Cardiac muscle cell (in vitro differentiated cells and primary cell): Measurements from ENCODE around the gene ROR2. TPM values are rescaled to one million over a fixed set of nuclear protein-coding genes. Genes with fewer than 3 reads are reported as not detected.

Experiments
- DNase-seq, 2 donors: peaks; one replicate each; pipeline versions ENCODE4 v3.0.0 to v3.0.0-alpha.2; 2010 to 2017; ENCODE audit warnings: low read depth in 1 of 2, low spot score in 1 of 2
- H3K27ac ChIP-seq: fragments of 200-600 bp; sonication (generic); 2 replicates; pipeline ENCODE4 v1.5.1; 2016
- H3K27me3 ChIP-seq: fragments of 200-600 bp; sonication (generic); 2 replicates; pipeline ENCODE4 v1.6.0; 2016; ENCODE audit warnings: control low read depth
- H3K36me3 ChIP-seq: fragments of 200-600 bp; sonication (generic); 2 replicates; pipeline ENCODE4 v1.5.1; 2016; ENCODE audit warnings: control low read depth
- H3K4me1 ChIP-seq: fragments of 200-600 bp; sonication (generic); 2 replicates; pipeline ENCODE4 v1.8.1; 2017; ENCODE audit warnings: low read depth, mild to moderate bottlenecking, mixed run types
- H3K4me3 ChIP-seq: fragments of 200-600 bp; sonication (generic); 2 replicates; pipeline ENCODE4 v1.5.1; 2016; ENCODE audit warnings: mild to moderate bottlenecking
- H3K9me3 ChIP-seq: fragments of 200-600 bp; sonication (generic); 2 replicates; pipeline ENCODE4 v1.5.1; 2017; ENCODE audit warnings: low read depth, mild to moderate bottlenecking, control low read depth
- polyA plus RNA-seq: library from polyadenylated mRNA; unstranded; fragments of >200 nt; fragmentation: Nextera tagmentation; extraction: Ambion mirVana; gene quantifications from 2 replicates; pipeline ENCODE4 v1.2.1, GENCODE V29; 2016
- total RNA-seq: library from RNA; depleted of rRNA; stranded (reverse); fragments of >200 nt; gene quantifications from 2 replicates; pipeline ENCODE4 v1.2.3, GENCODE V29; 2016
- TF ChIP-seq, protein P1 (sequence below): IDR thresholded peaks from 2 replicates; pipeline ENCODE4 v1.5.1; 2012; ENCODE audit warnings: low read depth, mild to moderate bottlenecking, low read length

The ROR2 gene
- total and polyA plus RNA-seq, 2 experiments from 2014 or later, result 21.5 to 38.6 TPM

DNA sequence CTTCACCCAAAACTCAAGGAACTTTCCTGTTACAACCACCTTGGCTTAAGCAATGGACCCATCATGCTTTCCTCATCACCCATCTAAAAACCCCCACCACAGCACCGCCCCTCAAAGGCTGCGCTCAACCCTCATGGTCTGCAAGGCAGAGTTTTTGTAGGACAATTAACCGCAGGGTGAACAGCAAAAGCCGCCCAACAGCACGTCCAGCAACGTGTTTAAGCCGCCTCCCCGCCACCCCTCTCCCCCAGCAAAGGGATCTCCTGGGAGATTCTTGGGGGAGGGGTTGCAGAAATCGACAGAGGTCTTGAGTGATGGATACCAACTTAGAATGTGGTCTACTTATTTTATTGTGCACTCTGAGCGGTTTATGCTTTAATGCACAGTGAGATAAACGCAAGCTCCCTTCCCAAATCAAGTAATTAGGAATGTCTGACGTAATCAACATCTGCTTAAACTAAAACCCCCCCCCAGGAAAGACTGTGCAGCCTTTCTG is 1.9 kb downstream of the ROR2 start:
- H3K36me3 ChIP-seq, result no peaks in the 10 kb centered on the region
- H3K27ac ChIP-seq, result peak overlapping the region; percentile 59
- TF ChIP-seq, protein P1, sequence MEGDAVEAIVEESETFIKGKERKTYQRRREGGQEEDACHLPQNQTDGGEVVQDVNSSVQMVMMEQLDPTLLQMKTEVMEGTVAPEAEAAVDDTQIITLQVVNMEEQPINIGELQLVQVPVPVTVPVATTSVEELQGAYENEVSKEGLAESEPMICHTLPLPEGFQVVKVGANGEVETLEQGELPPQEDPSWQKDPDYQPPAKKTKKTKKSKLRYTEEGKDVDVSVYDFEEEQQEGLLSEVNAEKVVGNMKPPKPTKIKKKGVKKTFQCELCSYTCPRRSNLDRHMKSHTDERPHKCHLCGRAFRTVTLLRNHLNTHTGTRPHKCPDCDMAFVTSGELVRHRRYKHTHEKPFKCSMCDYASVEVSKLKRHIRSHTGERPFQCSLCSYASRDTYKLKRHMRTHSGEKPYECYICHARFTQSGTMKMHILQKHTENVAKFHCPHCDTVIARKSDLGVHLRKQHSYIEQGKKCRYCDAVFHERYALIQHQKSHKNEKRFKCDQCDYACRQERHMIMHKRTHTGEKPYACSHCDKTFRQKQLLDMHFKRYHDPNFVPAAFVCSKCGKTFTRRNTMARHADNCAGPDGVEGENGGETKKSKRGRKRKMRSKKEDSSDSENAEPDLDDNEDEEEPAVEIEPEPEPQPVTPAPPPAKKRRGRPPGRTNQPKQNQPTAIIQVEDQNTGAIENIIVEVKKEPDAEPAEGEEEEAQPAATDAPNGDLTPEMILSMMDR, result no peak
- no peaks in the 10 kb centered on the region for H3K9me3 ChIP-seq
- DNase-seq, result peak; percentile 23 to 79
- peak overlapping the region; percentile 98 for H3K4me3 ChIP-seq
- peaks cover 3% of the 10 kb centered on the region for H3K27me3 ChIP-seq
- peaks cover 47% of the 10 kb centered on the region for H3K4me1 ChIP-seq

GRCh38 chr9:91946653-91947488 is 3.2 kb downstream of the ROR2 start:
- TF ChIP-seq, protein P1, result no peak
- H3K4me3 ChIP-seq, result peak overlapping the region; percentile 8
- peak in 1 of 2 donors; percentile 7 for DNase-seq
- no peaks in the 10 kb centered on the region for H3K36me3 ChIP-seq
- no peaks in the 10 kb centered on the region for H3K9me3 ChIP-seq
- peaks cover 3% of the 10 kb centered on the region for H3K27me3 ChIP-seq
- peak overlapping the region; percentile 74 for H3K27ac ChIP-seq
- H3K4me1 ChIP-seq, result peaks cover 47% of the 10 kb centered on the region

- DNase-seq, result no peak
- Histone ChIP-seq H3K4me1 (peaks cover 47% of the 10 kb centered on the region), H3K9me3 (no peaks in the 10 kb centered on the region), H3K27ac (peak overlapping the region; percentile 74), H3K4me3 (no peak overlapping the region), H3K36me3 (no peaks in the 10 kb centered on the region), H3K27me3 (peaks cover 3% of the 10 kb centered on the region)
- TF ChIP-seq, protein P1, result no peak
Measured at GRCh38 chr9:91946196-91946595, 3.8 kb downstream of the ROR2 start.

DNA sequence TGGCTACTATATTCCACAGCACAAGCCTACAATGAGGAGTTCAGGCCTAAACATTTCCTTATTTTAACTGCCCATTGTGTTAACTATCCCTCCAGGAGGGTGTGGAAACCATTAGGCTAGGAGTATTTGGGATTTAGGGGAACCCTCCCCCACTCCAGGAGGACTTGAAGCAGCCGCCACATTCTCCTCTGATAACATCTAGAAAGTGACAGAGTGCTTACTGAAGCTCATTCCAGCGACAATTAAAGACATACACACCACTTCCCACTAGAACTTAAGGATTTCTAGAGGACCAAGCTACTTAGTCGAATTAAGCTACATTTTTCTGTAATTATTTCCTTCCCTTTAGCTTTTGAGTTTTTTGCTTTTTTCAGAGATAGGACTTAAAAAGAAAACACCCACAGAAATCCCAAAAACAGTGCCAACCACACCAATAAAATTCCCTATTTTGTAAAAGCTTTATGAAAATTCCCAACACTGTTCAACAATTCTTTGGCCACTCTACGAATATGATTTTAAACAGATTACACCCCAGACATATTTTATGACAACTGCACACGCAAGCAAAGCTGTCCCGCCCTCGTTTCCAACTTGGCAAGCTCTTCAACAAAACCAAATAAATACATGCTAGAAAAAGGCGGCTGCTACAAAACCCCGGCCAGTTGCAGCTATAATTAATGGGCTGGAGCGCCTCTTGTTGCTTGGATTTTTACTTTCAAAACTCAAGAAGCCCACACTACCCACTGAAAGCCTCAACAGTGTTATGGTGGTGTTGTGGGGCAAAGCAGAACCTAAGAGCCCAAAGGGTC is 4.5 kb downstream of the ROR2 start:
- no peaks in the 10 kb centered on the region for H3K9me3 ChIP-seq
- H3K27ac ChIP-seq, result peak overlapping the region; percentile 74
- peaks cover 42% of the 10 kb centered on the region for H3K4me1 ChIP-seq
- no peaks in the 10 kb centered on the region for H3K36me3 ChIP-seq
- TF ChIP-seq, protein P1, result no peak
- peak; percentile 76 to 85 for DNase-seq
- peak overlapping the region; percentile 12 for H3K4me3 ChIP-seq
- H3K27me3 ChIP-seq, result no peaks in the 10 kb centered on the region

DNA sequence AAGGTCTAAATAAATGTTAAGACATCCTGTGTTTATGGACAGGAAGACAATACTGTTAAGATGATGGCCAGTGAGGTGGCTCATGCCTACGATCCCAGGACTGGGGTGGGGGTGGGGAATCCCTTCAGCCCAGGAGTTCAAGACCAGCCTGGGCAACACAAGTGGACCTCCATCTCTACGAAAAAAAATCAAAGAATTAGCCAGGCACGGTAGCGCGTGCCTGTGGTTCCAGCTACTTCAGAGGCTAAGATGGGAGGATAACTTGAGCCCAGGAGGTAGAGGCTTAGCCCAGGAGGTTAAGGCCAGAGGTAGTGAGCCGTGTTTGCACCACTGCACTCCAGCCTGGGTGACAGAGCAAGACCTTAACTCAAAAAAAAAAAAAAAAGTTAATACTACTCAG is 5.3 kb downstream of the ROR2 start:
- peaks cover 49% of the 10 kb centered on the region for H3K4me1 ChIP-seq

More for the DNA sequence above, 5.3 kb downstream of the ROR2 start:
- Histone ChIP-seq H3K36me3 (no peaks in the 10 kb centered on the region), H3K27me3 (no peaks in the 10 kb centered on the region), H3K9me3 (no peaks in the 10 kb centered on the region), H3K27ac (peak overlapping the region; percentile 74), H3K4me3 (no peak overlapping the region)
- no peak for DNase-seq
- TF ChIP-seq, protein P1, result no peak
